Suppressor macrophage treated with lipopolysaccharide for 1 hour (primary cell): ENCODE data around the gene PLCD3.
A peak's percentile ranks its signal among the peaks of the same experiment; 100 is the strongest.

Experiments
- DNase-seq, 3 donors: peaks; one replicate each; pipeline ENCODE4 v3.0.0-alpha.2; 2020 to 2022

PLCD3 gene

DNA sequence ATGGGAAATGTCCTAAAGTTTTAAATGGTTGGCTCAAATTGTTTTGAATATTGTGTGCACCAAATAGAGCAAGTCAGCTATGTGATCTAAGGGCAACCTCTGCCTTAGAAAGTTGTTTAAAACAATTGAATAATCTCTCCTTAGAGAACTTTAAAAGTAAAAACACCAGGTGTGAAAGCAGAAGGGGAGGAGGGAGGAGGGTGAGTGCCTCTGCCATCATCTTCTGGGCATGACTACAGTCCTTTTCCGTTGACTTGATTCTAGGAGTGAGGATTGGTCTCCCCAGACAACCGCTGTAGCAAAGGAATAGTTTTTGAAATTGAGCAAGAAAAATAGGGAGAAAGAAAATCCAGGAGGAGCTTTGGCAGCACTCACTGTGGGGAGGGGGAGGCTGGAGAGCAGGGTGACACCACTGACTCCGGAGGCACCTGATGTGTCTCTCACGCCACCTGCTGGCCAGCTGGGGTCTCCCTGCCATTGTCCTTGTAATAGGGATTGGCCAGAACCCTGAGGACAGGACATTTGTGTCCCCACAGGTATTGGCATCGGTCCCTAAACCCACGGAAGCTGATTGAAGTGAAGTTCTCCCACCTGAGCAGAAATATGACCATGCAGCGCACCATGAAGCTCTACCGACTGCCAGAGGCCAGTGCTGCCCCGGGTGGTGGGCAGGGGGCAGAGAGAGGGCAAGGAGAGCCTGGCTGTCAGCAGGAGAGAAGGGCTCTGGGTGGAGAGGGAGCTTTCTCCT lies 33.3 kb downstream of the PLCD3 start:
- DNase-seq = peak; percentile 76 to 89 (median 82)

DNA sequence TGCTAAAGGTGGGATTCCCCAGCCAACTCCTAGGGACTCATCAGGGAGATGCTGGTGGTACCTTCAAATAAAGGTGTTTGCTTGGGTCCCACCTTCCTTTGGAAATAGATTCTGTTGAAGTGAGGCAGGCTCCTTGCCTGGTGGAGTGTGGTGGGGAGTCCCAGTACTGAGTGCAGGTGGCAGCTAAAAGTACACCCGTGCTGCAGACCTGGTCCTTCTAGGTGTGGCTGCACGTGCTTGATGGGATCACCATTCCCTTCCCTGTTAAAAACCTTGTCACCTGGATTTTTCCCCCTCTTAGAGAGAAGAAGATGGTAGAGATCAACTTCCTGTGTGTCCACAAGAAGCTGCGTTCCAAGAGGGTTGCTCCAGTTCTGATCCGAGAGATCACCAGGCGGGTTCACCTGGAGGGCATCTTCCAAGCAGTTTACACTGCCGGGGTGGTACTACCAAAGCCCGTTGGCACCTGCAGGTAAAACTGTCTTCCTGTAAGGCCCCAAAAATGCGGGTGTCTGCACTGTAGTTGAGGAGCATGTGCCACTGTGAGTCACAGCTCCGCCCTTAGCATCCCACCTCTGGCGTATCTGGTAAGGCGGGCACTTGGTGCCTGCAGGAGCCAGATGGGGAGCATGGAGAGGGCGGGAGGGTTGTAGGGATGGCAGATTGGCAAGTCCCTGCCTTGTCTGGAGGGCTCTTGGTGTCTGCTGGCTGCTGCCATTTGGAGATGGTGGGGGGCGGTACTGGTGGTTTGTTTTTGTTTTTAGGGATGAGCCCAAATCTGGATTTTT lies 34.0 kb downstream of the PLCD3 start:
- DNase-seq = no peak

DNA sequence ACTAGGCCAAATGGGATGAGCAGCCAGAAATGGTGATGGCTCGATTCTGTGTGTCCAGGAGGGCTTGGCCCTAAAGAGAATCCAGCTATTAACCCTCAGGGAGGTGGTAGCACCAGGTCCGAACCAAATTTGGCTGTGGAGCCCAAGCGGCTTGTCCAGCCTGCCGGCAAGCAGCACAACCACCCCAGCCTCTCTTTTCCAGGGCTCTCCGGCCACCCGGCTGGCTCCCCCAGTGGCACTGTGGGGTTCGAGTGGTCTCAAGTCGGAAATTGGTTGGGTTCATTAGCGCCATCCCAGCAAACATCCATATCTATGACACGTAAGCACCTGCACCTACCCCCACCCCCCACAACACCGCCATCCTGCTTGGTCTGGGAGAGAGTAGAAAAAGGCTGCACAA lies 35.4 kb downstream of the PLCD3 start:
- DNase-seq = no peak

DNA sequence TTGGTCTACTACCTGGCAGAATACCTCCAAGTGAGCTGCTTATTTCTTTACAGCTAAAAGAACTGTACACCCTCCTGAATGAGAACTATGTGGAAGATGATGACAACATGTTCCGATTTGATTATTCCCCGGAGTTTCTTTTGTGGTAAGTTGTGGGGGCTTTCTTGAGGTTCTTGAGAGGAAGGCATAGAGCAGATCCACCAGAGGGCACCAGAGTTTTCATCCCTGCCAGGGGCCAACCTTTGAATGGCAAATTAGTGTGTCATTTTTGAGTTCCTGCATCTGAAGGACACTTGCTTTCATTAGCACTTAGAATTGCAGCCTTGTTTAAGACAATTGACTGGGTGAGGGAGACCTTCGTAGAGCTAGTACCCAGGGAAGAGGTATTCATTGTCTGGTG lies 36.2 kb downstream of the PLCD3 start:
- DNase-seq = peak; percentile 44 to 47 (median 47)

DNA sequence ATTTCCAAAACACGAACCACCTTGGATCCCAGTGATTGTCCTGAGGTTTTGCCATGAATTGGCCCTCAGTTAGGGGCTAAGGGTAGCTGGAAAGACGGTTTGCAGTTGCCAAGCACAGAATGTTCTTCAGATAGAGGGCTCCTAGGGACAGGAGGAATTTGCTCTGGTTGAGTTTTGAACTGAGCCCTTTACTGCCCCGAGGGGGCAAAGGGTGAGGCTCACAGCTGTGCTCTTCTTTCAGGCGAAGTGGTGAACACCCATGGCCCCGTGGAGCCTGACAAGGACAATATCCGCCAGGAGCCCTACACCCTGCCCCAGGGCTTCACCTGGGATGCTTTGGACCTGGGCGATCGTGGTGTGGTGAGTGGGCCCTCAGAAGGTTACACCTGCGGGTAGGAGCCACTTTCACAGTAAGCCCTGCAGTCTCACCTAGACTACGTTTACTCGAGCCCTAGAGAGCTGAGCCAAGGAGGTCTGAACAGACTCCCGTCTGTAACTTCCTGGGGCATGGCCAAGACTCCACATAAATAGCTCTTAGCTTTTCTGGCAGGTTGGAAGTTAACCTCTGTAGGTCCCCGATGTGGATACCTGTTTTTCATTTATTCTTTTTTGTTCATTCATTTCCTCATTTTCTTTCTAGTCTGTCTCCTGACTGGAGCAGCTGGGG lies 38.7 kb downstream of the PLCD3 start:
- DNase-seq = no peak

DNA sequence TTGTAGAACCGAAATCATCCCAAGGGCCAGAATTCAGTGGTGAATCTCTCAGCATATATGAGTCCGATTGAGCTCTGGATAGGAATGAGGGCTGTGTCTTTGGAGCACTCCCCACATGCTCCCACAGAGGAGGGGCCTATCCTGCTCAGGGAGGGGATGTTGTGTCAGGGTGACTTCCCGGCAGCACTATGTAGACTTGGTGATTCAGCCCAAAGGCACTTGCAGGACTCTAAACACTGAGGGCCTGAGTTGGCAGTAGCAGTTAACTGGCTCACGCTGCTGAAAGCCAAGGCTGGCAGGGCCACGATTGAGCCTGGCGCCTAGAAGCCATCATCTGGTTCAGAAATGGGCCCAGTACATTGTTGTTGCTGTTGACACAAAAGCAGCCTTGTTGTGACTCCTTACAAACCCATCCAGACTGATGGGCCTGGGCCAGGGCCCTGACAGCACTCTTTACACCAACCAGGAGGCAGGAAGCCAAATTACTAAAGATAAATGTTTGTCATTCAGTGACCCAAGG lies 39.3 kb downstream of the PLCD3 start:
- no peak for DNase-seq

DNA sequence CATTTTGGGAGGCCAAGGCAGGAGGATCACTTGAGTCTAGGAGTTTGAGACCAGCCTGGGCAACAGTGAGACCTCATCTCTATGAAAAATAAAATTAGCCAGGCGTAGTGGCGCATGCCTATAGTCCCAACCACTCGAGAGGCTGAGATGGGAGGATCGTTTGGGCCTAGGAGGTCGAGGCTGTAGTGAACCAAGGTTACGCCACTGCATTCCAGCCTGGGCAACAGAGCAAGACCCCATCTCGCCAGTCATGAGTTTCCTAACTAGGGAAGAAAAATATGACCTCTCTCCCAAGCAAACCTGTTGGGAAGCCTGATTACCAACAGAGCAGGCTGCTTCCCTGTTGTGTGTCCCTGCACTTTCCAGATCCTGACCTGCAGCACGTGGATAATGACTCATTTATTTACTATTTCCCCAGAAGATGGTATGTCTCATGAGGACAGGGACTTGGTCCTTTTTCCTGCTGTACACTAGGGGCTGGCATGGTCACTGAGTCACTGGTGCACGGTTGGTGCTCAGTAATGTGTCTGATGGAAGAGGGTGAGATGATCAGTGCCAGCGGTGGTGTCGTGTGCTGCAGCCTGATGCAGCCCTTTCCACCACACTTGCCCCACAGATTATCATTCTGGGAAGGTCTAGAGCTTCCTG lies 40.4 kb downstream of the PLCD3 start:
- DNase-seq = no peak

DNA sequence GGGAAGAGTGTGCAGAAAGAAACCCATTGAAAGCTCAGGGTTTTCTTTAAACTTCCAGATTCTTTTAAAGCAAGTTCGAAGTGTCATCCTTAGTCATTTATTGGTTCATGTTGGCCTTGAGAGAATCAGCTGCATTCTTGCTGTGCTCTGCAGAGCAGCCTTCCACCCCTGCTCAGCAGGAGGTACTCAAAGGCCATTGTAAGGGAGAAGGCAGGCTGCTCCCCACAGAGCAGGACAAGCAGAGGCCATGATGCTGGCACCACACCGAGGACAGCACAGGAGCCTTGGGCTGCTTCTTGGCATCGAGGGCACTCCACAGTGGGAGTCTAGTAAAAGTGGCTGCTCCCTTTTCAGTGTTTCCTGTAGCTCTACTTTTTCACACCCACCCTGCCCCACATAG lies 41.6 kb downstream of the PLCD3 start:
- DNase-seq = no peak

DNA sequence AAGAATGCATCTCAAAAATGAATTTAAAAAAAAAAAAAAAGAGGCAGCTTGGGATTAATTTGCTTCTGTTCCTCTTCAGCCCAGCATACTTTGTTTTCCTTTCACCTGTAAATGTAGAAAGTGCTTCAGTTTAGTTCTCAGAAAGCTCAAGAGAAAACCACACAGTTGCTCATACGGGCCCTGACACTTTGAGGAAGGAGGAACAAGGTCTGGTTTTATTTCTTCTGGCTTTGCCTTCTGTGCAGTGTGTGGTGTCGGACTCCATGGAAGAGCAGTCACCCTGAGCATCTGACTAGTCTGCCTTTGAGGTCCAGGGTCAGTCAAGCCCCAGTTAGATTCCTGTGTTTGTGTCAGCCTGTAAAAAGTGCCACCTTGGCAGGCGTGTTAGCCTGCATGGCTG lies 43.6 kb downstream of the PLCD3 start:
- DNase-seq = no peak

DNA sequence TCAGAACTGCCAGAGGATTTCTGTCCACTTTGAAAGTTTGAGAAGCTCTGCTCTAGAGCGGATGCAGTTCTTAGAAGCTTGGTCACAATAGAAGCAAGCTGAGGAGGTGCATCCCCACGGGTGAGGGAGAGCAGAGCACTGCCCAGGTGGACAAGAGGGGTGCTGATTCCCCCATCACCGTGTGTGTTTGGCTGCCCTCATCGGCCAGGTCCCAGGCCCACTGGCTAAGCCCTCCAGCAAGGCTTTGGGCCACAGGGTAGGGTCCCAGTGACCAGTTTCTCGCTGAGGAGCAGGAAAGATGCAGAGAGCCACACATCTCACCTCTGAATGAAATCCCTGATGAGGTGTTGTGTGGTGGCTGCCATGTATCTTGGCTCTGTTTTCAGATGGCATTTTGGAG lies 44.3 kb downstream of the PLCD3 start:
- no peak for DNase-seq

DNA sequence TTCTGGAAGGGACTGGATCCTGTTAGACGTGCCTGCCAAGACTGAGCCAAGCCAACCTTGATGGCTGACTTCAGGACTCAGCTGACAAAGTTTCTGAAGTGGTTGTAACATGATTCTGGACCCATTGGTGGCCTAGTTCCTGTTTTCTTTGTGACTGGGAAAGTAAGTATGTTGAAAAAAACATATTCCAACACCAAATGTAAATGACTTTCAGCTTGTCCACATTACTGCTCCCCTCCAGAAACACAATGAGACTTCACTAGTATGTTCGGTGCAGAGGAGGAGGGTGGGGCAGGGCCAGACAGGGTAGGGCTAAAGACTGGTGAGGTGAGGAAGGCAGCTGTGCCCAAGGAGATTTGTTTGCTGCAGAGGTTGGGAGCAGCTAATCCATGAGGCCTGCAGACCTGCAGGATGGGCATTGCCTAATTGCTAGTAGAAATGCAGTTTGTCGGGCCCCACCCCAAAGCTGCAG lies 44.8 kb downstream of the PLCD3 start:
- DNase-seq = no peak

DNA sequence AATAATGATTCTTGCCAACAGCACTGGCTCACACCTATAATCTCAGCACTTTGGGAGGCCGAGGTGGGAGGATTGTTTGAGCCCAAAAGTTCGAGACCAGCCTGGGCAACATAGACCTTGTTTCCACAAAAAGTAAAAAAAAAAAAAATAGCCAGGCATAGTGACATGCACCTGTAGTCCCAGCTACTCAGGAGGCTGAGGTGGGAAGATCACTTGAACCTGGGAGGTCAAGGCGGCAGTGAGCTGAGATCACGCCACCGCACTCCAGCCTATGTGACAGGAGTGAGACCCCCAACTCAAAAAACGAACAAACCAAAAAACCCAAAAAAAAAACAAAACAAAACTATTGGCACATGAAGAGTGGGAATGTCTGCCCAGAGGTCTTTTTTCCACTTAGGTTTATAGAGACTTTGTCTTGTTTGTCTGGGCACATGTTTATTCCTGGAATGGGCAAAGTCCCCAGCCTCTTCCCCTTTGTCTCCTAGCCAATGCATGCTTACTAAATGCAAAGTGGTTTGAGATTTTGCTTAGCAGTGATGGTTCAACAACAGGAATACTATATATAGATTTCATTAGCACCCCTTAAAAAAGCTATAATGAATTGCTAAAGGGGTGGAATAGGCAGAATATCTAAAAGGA lies 45.3 kb downstream of the PLCD3 start:
- no peak for DNase-seq

DNA sequence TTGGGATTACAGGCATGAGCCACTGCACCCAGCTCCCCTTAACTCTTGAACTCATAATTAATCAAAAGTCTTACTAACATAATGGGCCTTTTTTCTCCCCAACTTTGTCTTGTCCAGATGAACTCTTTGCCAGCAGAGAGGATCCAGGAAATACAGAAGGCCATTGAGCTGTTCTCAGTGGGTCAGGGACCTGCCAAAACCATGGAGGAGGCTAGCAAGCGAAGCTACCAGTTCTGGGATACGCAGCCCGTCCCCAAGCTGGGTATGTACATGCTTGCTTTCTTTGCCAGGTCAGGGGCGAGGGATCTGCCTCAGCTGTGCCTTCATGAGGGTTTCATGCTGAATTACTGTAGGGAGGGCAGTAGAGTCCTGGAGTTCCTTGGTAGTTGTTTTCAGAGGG lies 45.9 kb downstream of the PLCD3 start:
- no peak for DNase-seq

DNA sequence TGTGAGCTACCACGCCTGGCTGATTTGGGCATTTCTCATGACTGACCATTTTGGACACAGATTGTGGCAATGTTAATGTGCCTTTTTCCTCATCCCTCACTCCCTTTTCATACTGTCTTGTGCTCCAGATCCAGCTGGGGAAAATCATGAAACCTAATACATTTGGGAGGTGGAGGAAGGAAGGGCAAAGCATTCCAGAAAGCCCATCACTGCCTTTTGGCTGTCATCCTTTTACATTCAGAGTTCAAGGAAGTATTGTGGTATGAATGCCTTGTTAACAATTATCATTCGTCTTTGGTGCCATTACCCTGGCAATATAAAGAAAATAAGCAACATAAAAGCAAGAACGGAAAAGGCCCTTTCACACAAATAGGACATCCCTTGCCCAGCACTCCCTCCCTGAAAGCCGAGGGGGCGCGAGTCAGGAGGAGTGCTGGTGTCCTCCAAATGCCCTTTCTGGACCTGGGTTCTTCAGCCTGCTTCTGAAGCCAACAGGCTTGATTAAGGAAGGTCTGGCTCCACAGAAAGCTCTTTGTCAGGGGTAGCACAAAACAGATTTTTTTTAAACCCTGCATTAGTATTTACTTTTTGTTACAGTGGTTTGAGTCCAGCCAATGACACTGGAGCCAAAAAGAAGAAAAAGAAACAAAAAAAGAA lies 51.1 kb downstream of the PLCD3 start:
- DNase-seq = no peak

DNA sequence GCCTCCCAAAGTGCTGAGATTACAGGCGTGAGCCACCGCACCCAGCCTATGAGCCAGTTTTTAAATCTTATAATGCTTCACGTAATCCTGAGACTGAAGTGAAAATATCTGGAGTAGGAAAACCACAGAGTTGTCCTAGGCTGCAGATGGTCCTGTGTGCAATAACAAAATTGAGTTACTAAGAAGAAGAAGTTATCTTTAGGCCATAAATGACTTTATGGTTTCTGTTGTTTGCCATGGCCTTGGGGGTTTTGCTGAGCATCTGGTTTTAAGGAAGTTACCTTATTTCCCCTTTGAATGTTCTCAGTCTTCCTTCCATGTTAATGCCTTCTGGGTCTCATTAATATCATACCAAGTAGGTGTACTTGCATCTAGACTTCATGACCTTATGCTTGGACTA lies 54.7 kb downstream of the PLCD3 start:
- peak; percentile 53 to 69 (median 56) for DNase-seq

DNA sequence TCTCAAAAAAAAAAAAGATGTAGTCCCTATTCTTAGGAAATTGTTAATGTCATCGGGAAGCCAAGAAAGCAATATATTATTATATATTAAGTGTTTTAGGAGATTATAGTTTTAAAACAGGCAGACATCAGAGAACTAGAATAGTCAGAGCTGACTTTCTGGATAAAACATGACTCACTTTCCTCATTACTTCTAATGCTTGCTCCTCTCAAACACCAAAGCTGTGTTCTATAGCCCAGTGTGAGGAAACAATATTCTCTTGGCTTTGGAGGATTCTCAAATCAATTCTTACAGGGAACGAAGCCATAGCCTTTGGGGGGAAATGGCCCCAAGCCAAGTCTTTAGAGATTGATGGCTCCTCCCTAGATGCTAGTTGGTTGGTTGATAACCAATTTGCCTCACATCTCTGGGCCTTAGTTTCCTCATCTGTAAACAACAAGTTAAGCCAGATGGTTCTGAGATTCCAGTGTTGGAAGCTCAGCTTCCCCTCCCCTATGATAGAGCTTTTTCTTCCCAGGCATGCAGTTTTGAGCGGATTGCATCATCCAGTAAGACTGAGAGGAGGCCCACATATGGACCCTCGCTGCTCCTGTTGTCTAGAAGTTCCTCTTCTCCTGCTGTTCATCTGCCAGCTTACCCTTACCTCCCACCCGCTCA lies 58.8 kb downstream of the PLCD3 start:
- DNase-seq = no peak

DNA sequence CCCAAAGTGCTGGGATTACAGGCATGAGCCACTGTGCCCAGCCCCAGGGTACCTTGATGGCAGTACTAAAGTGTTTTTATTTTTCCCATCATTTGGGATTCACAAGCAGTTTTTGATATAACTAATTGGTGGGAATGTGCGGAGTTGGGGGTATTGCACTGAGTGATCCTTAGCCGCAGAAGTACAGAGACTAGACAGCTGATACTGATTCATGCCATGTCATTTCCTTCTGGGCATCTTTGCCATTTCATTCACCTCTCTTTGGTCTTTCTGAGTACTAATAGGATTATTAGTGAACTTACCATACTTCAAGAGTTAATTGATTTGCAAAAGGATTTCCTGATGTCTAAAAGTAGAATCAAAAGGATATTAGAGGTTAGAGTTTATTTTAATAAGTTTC lies 61.5 kb downstream of the PLCD3 start:
- peak in 1 of 3 donors; percentile 27 for DNase-seq

DNA sequence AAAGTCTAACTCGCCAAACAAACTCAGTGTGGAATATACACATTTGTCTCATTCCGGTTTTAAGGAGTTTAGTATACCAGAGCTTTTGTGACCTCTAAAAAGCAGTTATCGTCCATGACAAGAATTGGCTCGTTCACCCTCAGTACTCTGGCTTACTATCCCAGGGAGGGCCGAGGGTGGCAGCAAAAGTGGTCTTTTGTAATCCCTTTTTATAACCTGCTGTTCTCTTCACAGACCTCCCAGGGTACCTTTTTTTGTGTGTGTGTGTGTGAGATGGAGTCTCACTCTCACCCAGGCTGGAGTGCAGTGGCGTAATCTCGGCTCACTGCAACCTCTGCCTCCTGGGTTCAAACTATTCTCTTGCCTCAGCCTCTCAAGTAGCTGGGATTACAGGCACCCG lies 62.3 kb downstream of the PLCD3 start:
- no peak for DNase-seq

DNA sequence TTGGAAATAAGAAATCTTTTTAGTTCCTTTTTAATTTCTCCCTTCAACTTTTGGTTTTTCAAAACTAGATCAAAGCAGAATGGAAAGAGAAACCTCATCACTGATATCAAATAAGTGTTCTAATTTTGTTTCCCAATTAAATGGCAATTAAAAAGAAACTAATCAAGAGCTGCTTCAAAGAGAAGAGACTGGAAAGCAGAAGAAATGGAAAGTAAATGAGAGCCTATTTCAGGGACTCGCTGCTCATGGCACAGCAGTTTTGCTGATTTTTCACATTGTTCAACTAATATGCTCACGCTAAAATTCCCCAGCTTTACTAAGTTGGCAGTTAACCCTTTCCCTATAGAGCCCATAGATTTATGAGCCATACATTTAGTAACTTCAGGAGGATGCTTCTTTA lies 64.7 kb downstream of the PLCD3 start:
- DNase-seq = no peak

DNA sequence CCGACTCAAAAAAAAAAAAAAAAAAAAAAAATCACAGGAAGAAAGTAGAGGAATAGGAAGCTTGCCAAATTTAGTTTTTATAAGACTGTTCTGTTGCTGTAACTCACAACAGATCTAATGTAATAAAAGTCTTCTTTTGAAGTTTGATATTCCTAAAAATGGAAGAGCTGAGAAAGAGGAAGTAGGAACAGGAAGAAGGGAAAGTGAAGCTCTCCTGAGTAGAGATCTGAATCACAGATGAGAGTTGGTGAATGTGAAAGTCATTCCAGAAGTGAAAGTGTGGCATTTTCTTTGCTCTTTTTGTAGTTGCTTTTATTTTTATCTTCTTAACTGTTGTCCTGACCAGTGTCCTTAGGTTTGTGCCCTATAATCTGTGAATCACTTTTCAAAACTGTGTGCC lies 69.1 kb downstream of the PLCD3 start:
- peak; percentile 46 to 75 (median 74) for DNase-seq

DNA sequence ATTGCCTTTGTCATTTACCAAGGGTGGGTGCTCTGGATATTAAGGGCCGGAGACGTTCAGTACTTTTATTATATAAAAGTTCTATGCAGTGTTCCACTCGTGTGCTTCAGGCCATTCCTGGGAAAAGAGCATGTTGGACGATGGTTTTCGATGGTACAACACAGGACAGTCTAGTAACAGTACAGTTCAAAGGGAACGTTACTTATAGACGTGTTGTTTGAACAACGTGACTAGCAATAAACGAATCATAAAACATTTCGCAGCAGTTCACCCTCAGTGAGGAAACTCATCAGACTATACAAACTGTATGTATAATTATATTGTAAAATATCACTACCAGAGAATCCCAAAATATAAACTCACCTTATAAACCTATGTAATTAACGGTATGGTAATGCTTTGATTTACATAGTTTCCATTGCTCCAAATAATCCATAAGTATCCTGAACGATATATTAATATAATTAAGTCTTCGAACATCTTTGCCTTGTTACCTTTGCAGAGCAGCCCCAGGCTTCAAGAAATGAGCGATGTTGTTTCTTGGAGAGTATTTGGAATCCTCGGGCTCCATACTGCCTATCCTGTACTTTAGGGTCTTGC lies 70.6 kb downstream of the PLCD3 start:
- no peak for DNase-seq
